IPS-NIHi7 (cell line): Measurements from ENCODE around the gene MIER3.

Experiments
- DNase-seq: peaks from one replicate; pipeline ENCODE4 v3.0.0; 2012; ENCODE audit warnings: mixed read lengths; ENCODE audit errors: extremely low spot score

MIER3 gene

DNA sequence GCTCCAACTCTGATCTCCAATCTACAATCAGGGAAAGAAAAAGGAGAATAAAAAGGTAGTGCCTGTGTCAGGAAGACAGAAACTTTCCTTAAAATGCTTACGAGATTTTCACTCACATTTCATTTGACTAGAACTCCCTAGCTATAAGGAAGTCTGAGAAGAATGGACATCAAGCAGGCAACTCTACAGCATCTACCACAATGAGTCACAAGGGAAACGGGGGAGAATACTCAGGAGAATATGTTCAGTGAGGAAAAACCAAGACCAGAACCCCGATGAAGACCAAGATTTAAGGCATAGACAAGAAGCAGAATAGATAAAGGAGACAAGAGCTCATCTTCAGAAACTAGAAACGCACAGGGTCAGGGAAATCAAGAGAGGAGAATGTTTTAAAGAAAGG lies 51.5 kb downstream of the MIER3 start:
- DNase-seq: no peak

- no peak for DNase-seq
Observed at GRCh38 chr5:56898213-56898612, 53.7 kb downstream of the MIER3 start.

GRCh38 chr5:56896763-56897162 lies 55.2 kb downstream of the MIER3 start:
- DNase-seq: no peak

GRCh38 chr5:56893251-56893951 lies 58.5 kb downstream of the MIER3 start:
- DNase-seq: no peak

DNA sequence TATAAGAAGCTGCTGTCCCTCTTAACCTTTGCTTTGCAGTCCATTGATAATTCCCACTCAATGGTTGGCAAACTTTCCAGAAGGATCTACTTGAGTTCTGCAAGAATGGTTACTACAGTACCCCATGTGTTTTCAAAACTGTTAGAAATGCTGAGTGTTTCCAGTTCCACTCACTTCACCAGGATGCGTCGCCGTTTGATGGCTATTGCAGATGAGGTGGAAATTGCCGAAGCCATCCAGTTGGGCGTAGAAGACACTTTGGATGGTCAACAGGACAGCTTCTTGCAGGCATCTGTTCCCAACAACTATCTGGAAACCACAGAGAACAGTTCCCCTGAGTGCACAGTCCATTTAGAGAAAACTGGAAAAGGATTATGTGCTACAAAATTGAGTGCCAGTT lies 70.4 kb downstream of the MIER3 start:
- DNase-seq: no peak

DNA sequence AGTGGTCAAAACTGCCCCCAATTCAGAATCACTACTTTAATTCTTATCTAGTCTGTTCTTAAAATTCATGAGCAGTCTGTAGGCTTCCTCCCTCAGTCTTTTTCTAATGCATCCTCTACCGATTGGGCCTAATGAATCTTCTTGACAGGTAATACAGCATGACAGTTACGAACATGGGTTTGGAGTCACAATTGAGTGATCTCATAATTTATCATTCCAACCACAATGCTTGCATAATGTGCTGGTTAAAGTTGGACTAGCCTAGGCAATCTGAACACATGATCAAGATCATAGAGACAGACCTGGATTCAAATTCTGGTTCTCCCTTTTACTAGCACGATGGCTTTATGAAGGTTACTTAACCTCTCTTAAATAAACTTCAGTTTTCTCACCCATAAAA lies 75.6 kb downstream of the MIER3 start:
- no peak for DNase-seq

DNA sequence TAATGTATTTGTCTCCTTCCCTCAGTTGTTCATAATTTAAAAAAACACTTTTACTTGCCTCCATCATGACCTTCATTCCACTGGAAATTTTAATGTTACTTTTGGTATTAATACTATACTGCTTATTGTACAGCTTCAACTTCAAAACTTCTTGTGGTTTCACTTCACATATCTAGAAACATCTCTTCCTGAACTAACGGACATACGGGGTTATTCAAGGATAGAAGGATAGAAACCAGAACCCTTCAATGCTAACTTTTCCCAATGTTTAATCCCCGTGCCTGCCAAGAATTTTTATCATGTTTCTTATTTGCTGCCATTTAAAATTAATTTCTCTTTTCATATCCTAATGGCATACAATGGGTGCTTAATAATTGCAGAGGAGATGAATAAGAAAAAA lies 78.9 kb downstream of the MIER3 start:
- DNase-seq: no peak

DNA sequence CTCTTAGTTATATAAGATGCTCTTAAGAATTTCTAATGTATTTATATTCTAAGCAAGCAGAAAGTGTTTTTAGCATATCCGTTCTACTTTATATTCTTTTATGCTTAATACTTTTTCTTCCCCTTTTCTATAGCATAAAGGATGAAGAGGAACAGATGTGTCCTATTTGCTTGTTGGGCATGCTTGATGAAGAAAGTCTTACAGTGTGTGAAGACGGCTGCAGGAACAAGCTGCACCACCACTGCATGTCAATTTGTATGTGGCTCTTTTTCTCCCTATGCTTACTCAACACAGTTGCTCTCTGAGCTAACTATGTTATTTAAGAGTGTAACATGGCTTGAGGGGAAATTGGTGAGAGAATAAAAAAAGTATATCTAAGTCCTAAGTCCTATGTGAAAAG lies 80.1 kb downstream of the MIER3 start:
- DNase-seq: no peak
